Stomach (tissue), 4 donors: Measurements from ENCODE around the gene ERBB4.

Source experiments
- CTCF ChIP-seq, 7 experiments: fragments of 450-650 bp in 4 of 7; fragments of 200-600 bp in 3 of 7; sonication (generic) in 3 of 7; IDR thresholded peaks; one replicate each; pipeline ENCODE4 v1.5.1; 2016 to 2019; ENCODE audit warnings: antibody characterized with exemption in 7 of 7, control low read depth in 2 of 7, mild to moderate bottlenecking in 1 of 7
- POLR2A ChIP-seq, 4 donors: fragments of 450-650 bp; IDR thresholded peaks; one replicate each; pipeline ENCODE4 v1.6.1; 2016; ENCODE audit warnings: antibody characterized with exemption in 4 of 4, control low read depth in 2 of 4, mild to moderate bottlenecking in 1 of 4, moderate library complexity in 1 of 4
- POLR2AphosphoS5 ChIP-seq, 3 donors: sonication (generic); formaldehyde crosslinking; IDR thresholded peaks; one replicate each; pipeline ENCODE4 v1.6.1; 2016; ENCODE audit warnings: antibody characterized with exemption in 3 of 3

DNA sequence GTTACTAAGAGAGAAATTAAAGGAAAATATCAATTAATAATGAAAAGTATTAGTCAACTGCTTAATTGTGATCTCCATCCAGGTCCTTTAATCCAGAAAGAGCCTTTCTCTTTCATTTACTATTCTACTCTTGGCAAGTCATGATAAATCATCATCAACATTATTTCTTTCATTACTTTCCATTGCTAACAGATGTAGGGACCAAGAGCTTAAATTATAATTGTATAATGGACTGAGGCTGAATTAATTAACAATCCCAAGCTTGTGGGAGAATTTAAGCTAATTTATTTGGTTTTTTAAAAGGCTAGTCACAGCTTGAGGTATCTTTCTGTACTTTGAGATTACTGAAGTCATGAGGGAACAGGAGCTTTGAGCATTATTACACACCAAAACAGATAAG is 223.9 kb downstream of the ERBB4 start:
- no peak for TF ChIP-seq POLR2A (IDR thresholded peaks at IDR 0.05)
- TF ChIP-seq CTCF (IDR thresholded peaks at IDR 0.05), result no peak
- TF ChIP-seq POLR2AphosphoS5 (IDR thresholded peaks at IDR 0.05), result no peak
